ENCODE data around the gene CEACAM1.
"Not testable (repeated sequence)": the region's sequence is repeated elsewhere in the genome, so short reads cannot be mapped to it uniquely, and the experiment has no call there.

The CEACAM1 gene

DNA sequence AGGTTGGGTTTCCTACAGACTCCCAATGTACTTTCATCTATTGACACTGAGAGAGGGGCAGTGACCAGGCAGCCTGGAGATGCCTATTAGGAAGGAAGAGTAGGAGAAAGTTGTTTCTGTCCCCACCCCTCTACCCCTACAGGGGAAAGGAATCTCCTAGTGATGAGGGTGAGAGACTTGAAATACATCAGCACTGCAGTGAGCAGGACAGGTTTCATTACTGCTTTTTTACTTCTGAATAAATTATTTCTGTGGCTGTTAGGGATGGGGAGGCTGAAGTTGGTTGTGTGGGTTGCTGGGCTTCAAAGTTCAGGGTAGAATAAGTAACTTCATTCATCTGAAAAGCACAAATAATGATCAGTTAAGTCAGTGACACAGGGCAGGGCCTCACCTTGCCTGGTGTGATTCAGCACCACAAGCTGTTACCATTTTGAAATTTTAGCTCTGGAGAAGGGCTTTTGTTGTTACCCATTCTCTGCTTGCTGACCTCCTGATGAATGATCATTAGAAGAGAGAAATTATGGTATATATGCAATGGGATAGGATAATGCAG lies 19.3 kb downstream of the CEACAM1 start:
- no peak for DNase-seq (ENCODE audit: low read depth in 1 of 2, low spot score in 1 of 2)
- Histone ChIP-seq H3K27me3 (ENCODE audit: insufficient read depth, poor library complexity, severe bottlenecking) (no peaks in the 10 kb centered on the region), H3K27ac (replicated peaks) (no peak overlapping the region), H3K4me3 (replicated peaks; ENCODE audit: insufficient read depth, low read length) (no peak overlapping the region)
- TF ChIP-seq POLR2AphosphoS5 (IDR thresholded peaks at IDR 0.05; ENCODE audit: low read depth) (no peak), CTCF (IDR thresholded peaks at IDR 0.05; ENCODE audit: insufficient read depth, low read length) (no peak), GABPA (IDR thresholded peaks at IDR 0.05; ENCODE audit: low read depth) (no peak), SPI1 (IDR thresholded peaks at IDR 0.05; ENCODE audit: borderline replicate concordance, low read depth) (no peak)
- TF ChIP-seq, protein P1, sequence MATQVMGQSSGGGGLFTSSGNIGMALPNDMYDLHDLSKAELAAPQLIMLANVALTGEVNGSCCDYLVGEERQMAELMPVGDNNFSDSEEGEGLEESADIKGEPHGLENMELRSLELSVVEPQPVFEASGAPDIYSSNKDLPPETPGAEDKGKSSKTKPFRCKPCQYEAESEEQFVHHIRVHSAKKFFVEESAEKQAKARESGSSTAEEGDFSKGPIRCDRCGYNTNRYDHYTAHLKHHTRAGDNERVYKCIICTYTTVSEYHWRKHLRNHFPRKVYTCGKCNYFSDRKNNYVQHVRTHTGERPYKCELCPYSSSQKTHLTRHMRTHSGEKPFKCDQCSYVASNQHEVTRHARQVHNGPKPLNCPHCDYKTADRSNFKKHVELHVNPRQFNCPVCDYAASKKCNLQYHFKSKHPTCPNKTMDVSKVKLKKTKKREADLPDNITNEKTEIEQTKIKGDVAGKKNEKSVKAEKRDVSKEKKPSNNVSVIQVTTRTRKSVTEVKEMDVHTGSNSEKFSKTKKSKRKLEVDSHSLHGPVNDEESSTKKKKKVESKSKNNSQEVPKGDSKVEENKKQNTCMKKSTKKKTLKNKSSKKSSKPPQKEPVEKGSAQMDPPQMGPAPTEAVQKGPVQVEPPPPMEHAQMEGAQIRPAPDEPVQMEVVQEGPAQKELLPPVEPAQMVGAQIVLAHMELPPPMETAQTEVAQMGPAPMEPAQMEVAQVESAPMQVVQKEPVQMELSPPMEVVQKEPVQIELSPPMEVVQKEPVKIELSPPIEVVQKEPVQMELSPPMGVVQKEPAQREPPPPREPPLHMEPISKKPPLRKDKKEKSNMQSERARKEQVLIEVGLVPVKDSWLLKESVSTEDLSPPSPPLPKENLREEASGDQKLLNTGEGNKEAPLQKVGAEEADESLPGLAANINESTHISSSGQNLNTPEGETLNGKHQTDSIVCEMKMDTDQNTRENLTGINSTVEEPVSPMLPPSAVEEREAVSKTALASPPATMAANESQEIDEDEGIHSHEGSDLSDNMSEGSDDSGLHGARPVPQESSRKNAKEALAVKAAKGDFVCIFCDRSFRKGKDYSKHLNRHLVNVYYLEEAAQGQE (IDR thresholded peaks at IDR 0.05; ENCODE audit: insufficient replicate concordance, low read depth), result no peak

- Histone ChIP-seq H3K4me3 (replicated peaks; ENCODE audit: insufficient read depth, low read length) (no peak overlapping the region), H3K27me3 (ENCODE audit: insufficient read depth, poor library complexity, severe bottlenecking) (no peaks in the 10 kb centered on the region), H3K27ac (replicated peaks) (no peak overlapping the region)
- no peak for TF ChIP-seq GABPA (IDR thresholded peaks at IDR 0.05; ENCODE audit: low read depth)
- TF ChIP-seq POLR2AphosphoS5 (IDR thresholded peaks at IDR 0.05; ENCODE audit: low read depth), result no peak
- TF ChIP-seq CTCF (IDR thresholded peaks at IDR 0.05; ENCODE audit: insufficient read depth, low read length), result no peak
- DNase-seq (ENCODE audit: low read depth in 1 of 2, low spot score in 1 of 2), result no peak
Measured at GRCh38 chr19:42505066-42505465, 23.2 kb downstream of the CEACAM1 start.

DNA sequence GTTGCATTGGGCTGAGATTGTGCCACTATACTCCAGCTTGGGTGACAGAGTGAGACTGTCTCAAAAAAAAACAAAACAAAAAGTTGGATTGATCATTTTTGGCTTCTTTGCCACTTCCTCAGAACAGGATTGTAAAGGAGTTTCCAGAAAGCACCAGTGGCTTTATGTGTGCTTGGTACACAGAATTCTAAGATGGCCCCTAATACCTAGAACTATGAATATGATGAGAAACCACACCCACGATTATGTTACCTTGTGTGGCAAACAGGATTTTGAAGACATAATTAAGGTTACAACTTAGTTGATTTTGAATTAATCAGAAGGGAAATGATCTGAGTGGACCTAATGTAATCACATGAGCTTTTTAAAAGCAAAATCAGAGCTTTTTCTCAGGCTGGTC lies 26.5 kb downstream of the CEACAM1 start:
- no peak overlapping the region for H3K27ac ChIP-seq (replicated peaks)
- DNase-seq (ENCODE audit: low read depth in 1 of 2, low spot score in 1 of 2), result no peak
- no peak overlapping the region for H3K4me3 ChIP-seq (replicated peaks; ENCODE audit: insufficient read depth, low read length)
- no peaks in the 10 kb centered on the region for H3K27me3 ChIP-seq (ENCODE audit: insufficient read depth, poor library complexity, severe bottlenecking)
- TF ChIP-seq, protein P1 (IDR thresholded peaks at IDR 0.05; ENCODE audit: insufficient replicate concordance, low read depth), result no peak
- TF ChIP-seq POLR2AphosphoS5 (IDR thresholded peaks at IDR 0.05; ENCODE audit: low read depth) (no peak), CTCF (IDR thresholded peaks at IDR 0.05; ENCODE audit: insufficient read depth, low read length) (no peak), SPI1 (IDR thresholded peaks at IDR 0.05; ENCODE audit: borderline replicate concordance, low read depth) (no peak), GABPA (IDR thresholded peaks at IDR 0.05; ENCODE audit: low read depth) (no peak)

GRCh38 chr19:42501243-42501642 lies 27.0 kb downstream of the CEACAM1 start:
- H3K27ac ChIP-seq (replicated peaks); DNase-seq (ENCODE audit: low read depth in 1 of 2, low spot score in 1 of 2); H3K4me3 ChIP-seq (replicated peaks; ENCODE audit: insufficient read depth, low read length); H3K27me3 ChIP-seq (ENCODE audit: insufficient read depth, poor library complexity, severe bottlenecking): not testable (repeated sequence)
